T-helper 17 cell (primary cell): ENCODE results near the gene ZNF211. TPM values are rescaled to one million over a fixed set of nuclear protein-coding genes. Genes with fewer than 3 reads are reported as not detected.

ENCODE experiments used
- ATAC-seq: fragments of 150-1000 bp; cut with Tn5 transposase; 2 replicates; pipeline ENCODE4 v1.10.0; 2021; ENCODE audit warnings: mild to moderate bottlenecking, moderate library complexity
- DNase-seq, 3 donors: peaks; one replicate each; pipeline versions ENCODE4 v3.0.0 to v3.0.0-alpha.2; 2020 to 2021
- H3K9me3 ChIP-seq: one replicate; pipeline ENCODE4 v1.7.0; 2013; ENCODE audit warnings: low read length, mild to moderate bottlenecking; ENCODE audit not compliant: control insufficient read depth, poor library complexity, severe bottlenecking
- H3K27ac Mint-ChIP-seq: one replicate; pipeline ENCODE4 v1.8.0; 2022; ENCODE audit warnings: mild to moderate bottlenecking, moderate library complexity, mixed read lengths
- H3K27me3 Mint-ChIP-seq: one replicate; pipeline ENCODE4 v1.8.0; 2022; ENCODE audit warnings: mixed read lengths
- H3K36me3 Mint-ChIP-seq: one replicate; pipeline ENCODE4 v1.8.0; 2022; ENCODE audit warnings: low read depth, mixed read lengths
- H3K4me1 Mint-ChIP-seq: one replicate; pipeline ENCODE4 v1.8.0; 2022; ENCODE audit warnings: mild to moderate bottlenecking, mixed read lengths
- H3K4me3 Mint-ChIP-seq: one replicate; pipeline ENCODE4 v1.8.0; 2022; ENCODE audit warnings: mild to moderate bottlenecking, moderate library complexity, mixed read lengths
- total RNA-seq, 4 donors: library from RNA in 2 of 4; stranded (reverse) in 2 of 4; gene quantifications; one replicate each; pipeline ENCODE4 v1.2.3 and lab custom pipeline; 2022 to 2026

Gene ZNF211
- total RNA-seq, 2 donors from 2014 or later: 27.7 to 33.7 TPM

GRCh38 chr19:57671124-57671895, 38.3 kb downstream of the ZNF211 start:
- Mint-ChIP-seq H3K4me1 (no peaks in the 10 kb centered on the region), H3K4me3 (no peak overlapping the region), H3K36me3 (no peaks in the 10 kb centered on the region), H3K27ac (no peak overlapping the region), H3K27me3 (peaks cover 8% of the 10 kb centered on the region)
- no peak for DNase-seq
- ATAC-seq: no peak
- no peaks in the 10 kb centered on the region for H3K9me3 ChIP-seq

GRCh38 chr19:57672466-57672865, 39.5 kb downstream of the ZNF211 start:
- Mint-ChIP-seq H3K27me3 (peaks cover 14% of the 10 kb centered on the region), H3K4me3 (no peak overlapping the region), H3K27ac (no peak overlapping the region), H3K4me1 (no peaks in the 10 kb centered on the region), H3K36me3 (no peaks in the 10 kb centered on the region)
- ATAC-seq (no peak), DNase-seq (no peak)
- H3K9me3 ChIP-seq: no peaks in the 10 kb centered on the region

GRCh38 chr19:57675881-57676280, 42.9 kb downstream of the ZNF211 start:
- H3K4me3 Mint-ChIP-seq: no peak overlapping the region
- peaks cover 6% of the 10 kb centered on the region for H3K9me3 ChIP-seq
- H3K36me3 Mint-ChIP-seq: peaks cover 3% of the 10 kb centered on the region
- no peak for DNase-seq
- no peak for ATAC-seq
- peaks cover 21% of the 10 kb centered on the region for H3K27me3 Mint-ChIP-seq
- H3K4me1 Mint-ChIP-seq: no peaks in the 10 kb centered on the region
- no peak overlapping the region for H3K27ac Mint-ChIP-seq

- peaks cover 49% of the 10 kb centered on the region for H3K9me3 ChIP-seq
- ATAC-seq: no peak
Measured at GRCh38 chr19:57682226-57682766, 49.3 kb downstream of the ZNF211 start.

GRCh38 chr19:57686727-57687126, 53.8 kb downstream of the ZNF211 start:
- Mint-ChIP-seq H3K27me3 (no peaks in the 10 kb centered on the region), H3K27ac (no peak overlapping the region), H3K36me3 (peaks cover 15% of the 10 kb centered on the region), H3K4me1 (peaks cover 4% of the 10 kb centered on the region), H3K4me3 (no peak overlapping the region)
- ATAC-seq (no peak), DNase-seq (no peak)
- H3K9me3 ChIP-seq: peaks cover 64% of the 10 kb centered on the region

More at GRCh38 chr19:57682226-57682766, 49.3 kb downstream of the ZNF211 start:
- Mint-ChIP-seq H3K27me3 (peaks cover 8% of the 10 kb centered on the region), H3K27ac (peak overlapping the region; percentile 84), H3K36me3 (peaks cover 18% of the 10 kb centered on the region), H3K4me3 (peak overlapping the region; percentile 89), H3K4me1 (peaks cover 4% of the 10 kb centered on the region)
- DNase-seq: no peak

- no peak overlapping the region for H3K4me3 Mint-ChIP-seq
- no peak overlapping the region for H3K27ac Mint-ChIP-seq
- no peaks in the 10 kb centered on the region for H3K4me1 Mint-ChIP-seq
- H3K36me3 Mint-ChIP-seq: peaks cover 15% of the 10 kb centered on the region
- H3K27me3 Mint-ChIP-seq: no peaks in the 10 kb centered on the region
- ATAC-seq (no peak), DNase-seq (no peak)
- H3K9me3 ChIP-seq: peaks cover 67% of the 10 kb centered on the region
Measured at GRCh38 chr19:57687363-57688010, 54.5 kb downstream of the ZNF211 start.

- H3K36me3 Mint-ChIP-seq: peaks cover 11% of the 10 kb centered on the region
- H3K4me1 Mint-ChIP-seq: no peaks in the 10 kb centered on the region
- DNase-seq (no peak), ATAC-seq (no peak)
- H3K27ac Mint-ChIP-seq: no peak overlapping the region
- no peak overlapping the region for H3K4me3 Mint-ChIP-seq
- peaks cover 68% of the 10 kb centered on the region for H3K9me3 ChIP-seq
- H3K27me3 Mint-ChIP-seq: no peaks in the 10 kb centered on the region
Measured at GRCh38 chr19:57688011-57688763, 55.2 kb downstream of the ZNF211 start.

- peaks cover 53% of the 10 kb centered on the region for H3K9me3 ChIP-seq
- Mint-ChIP-seq H3K4me3 (no peak overlapping the region), H3K27me3 (no peaks in the 10 kb centered on the region), H3K4me1 (no peaks in the 10 kb centered on the region), H3K27ac (no peak overlapping the region), H3K36me3 (peaks cover 6% of the 10 kb centered on the region)
- no peak for ATAC-seq
- DNase-seq: no peak
Measured at GRCh38 chr19:57689750-57690149, 56.8 kb downstream of the ZNF211 start.

Other genes starting within 250 kb of the ZNF211 start
- gene ZNF548, start 243.3 kb upstream of the ZNF211 start, total RNA-seq: 10 to 100 TPM; 58.9 to 66.7 TPM
- 1 to 10 TPM; 7.2 to 8.8 TPM for gene ZNF17, start 222.0 kb upstream of the ZNF211 start, total RNA-seq
- 1 to 10 TPM; 5.9 to 9.8 TPM for gene ZNF749, start 197.8 kb upstream of the ZNF211 start, total RNA-seq
- gene VN1R1, start 176.0 kb upstream of the ZNF211 start, total RNA-seq: not detected
- 1 to 10 TPM; 1.4 to 1.5 TPM for gene ZNF772, start 155.6 kb upstream of the ZNF211 start, total RNA-seq
- gene ZNF419, start 145.4 kb upstream of the ZNF211 start, total RNA-seq: 1 to 10 TPM; 6.8 to 7.0 TPM
- 1 to 10 TPM; 5.0 to 8.1 TPM for gene ZNF773, start 133.2 kb upstream of the ZNF211 start, total RNA-seq
- gene ZNF549, start 105.8 kb upstream of the ZNF211 start, total RNA-seq: 1 to 10 TPM; 7.4 to 7.9 TPM
- 10 to 100 TPM in 1 of 2 donors, 1 to 10 TPM in 1; 8.5 to 12.2 TPM for gene ZNF550, start 73.3 kb upstream of the ZNF211 start, total RNA-seq
- 1 to 10 TPM; 3.9 to 4.7 TPM for gene ZNF416, start 54.3 kb upstream of the ZNF211 start, total RNA-seq
- gene ZIK1, start 49.0 kb upstream of the ZNF211 start, total RNA-seq: 1 to 10 TPM; 2.9 to 4.3 TPM
- 1 to 10 TPM; 2.5 to 4.4 TPM for gene ZNF530, start 33.3 kb upstream of the ZNF211 start, total RNA-seq
- 10 to 100 TPM; 20.9 to 22.7 TPM for gene ZNF134, start 18.9 kb upstream of the ZNF211 start, total RNA-seq
- gene ZSCAN4, start 35.8 kb downstream of the ZNF211 start, total RNA-seq: not detected
- 10 to 100 TPM in 1 of 2 donors, 1 to 10 TPM in 1; 9.2 to 13.9 TPM for gene ZNF551, start 48.8 kb downstream of the ZNF211 start, total RNA-seq
- 10 to 100 TPM in 1 of 2 donors, 1 to 10 TPM in 1; 1.9 to 20.0 TPM for gene ZNF154, start 76.0 kb downstream of the ZNF211 start, total RNA-seq
- 1 to 10 TPM; 7.4 to 9.2 TPM for gene ZNF671, start 94.5 kb downstream of the ZNF211 start, total RNA-seq
- 10 to 100 TPM; 12.4 to 13.6 TPM for gene ZNF776, start 113.6 kb downstream of the ZNF211 start, total RNA-seq
- gene ZNF586, start 136.5 kb downstream of the ZNF211 start, total RNA-seq: 10 to 100 TPM; 34.8 to 37.7 TPM
- 10 to 100 TPM; 11.8 to 12.8 TPM for gene ZNF552, start 181.7 kb downstream of the ZNF211 start, total RNA-seq
- 10 to 100 TPM; 19.0 to 23.3 TPM for gene ZNF587B, start 197.1 kb downstream of the ZNF211 start, total RNA-seq
- 10 to 100 TPM; 44.1 to 50.4 TPM for gene ZNF587, start 216.7 kb downstream of the ZNF211 start, total RNA-seq